Measurements from ENCODE around the gene MLPH.

- TF ChIP-seq EZH2 (IDR thresholded peaks at IDR 0.05; ENCODE audit: insufficient read depth, poor library complexity, severe bottlenecking) (no peak), EZH2phosphoT487 (IDR thresholded peaks at IDR 0.05; ENCODE audit: insufficient read depth, low read depth) (no peak)
Observed at GRCh38 chr2:237542001-237542704, 55.1 kb downstream of the MLPH start.

Data from GM23248 (cell line).